ENCODE measurements around the gene CCSER2.
"Not testable (repeated sequence)": the region's sequence is repeated elsewhere in the genome, so short reads cannot be mapped to it uniquely, and the experiment has no call there.

CCSER2 gene

GRCh38 chr10:84347575-84348002 lies 19.2 kb downstream of the CCSER2 start:
- not testable (repeated sequence) for DNase-seq (ENCODE audit: low spot score)

DNA sequence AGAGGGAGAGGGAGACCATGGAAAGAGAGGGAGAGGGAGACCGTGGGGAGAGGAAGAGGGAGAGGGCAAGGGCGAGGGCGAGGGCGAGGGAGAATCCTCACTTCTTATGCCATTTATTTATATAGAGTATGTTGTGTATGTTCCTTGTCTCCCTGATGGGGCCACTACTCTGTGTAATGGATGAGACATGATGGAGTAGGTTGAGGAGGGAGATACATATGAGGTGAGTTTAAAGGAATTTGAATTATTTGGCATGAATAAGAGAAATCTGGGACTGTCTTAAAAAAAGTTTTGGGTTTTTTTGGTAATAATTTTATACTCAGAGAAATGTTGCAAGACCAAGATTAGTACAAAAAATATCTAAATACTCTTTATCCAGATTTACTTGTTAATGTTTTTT lies 20.1 kb downstream of the CCSER2 start:
- DNase-seq (ENCODE audit: low spot score), result no peak

DNA sequence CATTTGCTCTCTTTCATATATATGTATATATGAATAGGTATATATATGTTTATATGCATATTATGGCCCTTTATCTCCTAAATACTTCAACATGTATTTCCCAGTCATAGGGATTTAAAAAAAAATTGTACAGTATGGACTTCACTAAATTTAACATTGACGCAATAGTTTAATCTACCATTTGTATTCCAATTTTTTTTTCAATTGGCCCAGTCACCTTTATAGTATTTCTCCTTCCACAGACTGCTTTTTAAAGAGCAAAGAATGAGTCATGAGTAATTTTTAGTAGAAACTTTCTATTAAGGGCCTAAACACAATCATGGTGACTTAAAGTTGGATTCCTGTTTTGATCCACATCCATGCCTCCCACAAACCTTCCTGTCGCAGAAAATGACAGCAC lies 20.5 kb downstream of the CCSER2 start:
- DNase-seq (ENCODE audit: low spot score), result no peak

GRCh38 chr10:84352251-84352842 lies 24.0 kb downstream of the CCSER2 start:
- DNase-seq (ENCODE audit: low spot score), result peak; percentile 58

DNA sequence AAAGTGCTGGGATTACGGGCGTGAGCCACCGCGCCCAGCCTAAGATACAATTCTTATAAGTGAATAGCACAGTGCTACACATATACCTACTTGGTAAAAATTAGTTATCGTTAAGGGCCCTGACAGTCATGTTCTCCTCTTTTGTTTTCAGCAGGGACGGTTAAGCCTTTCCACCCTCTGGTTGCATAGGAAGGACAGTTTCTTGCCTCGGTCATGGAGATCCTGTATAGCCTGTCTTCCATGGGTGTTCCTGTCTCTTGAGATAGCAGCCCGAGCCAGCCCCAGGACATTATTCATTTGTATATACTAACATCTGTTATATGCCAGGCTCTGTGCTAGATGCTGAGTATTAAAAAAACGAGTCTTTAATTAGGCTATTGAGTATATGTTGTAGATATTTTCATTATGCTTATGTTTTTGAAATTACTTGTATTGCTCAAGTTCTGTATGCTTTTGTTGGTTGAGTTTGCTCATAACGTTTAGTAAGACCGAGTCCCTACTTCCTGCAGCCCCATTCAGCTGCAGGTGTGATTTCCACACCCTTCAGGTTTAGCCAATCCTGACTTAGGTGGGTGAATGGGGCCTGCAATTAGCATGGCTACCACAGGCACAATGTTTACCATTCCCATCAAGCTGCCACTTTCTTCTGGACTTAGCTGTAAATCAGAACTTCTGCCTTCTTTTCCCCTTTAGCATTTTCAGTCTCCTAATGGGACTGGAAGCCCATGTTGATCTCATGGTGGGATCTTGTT lies 24.8 kb downstream of the CCSER2 start:
- no peak for DNase-seq (ENCODE audit: low spot score)

DNA sequence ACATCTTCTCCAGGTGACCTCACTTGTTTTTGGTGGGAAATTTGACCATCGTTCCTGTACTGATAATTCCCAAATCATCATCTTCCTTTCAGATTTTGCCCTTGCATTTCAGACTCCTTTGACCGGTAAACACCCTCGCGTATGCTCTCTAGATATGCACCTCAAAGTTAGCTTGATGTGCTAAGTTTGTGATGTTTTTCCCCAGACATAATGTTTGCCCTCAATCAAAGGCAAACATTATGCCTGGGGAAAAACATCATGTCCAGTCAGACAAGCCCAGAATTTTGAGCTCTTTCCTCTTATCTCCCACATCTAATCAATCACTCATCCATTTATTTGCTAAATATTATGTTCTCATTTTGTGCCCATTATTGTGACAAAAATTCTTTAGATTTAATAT lies 26.2 kb downstream of the CCSER2 start:
- DNase-seq (ENCODE audit: low spot score), result no peak

GRCh38 chr10:84355106-84355505 lies 26.7 kb downstream of the CCSER2 start:
- DNase-seq (ENCODE audit: low spot score), result no peak

DNA sequence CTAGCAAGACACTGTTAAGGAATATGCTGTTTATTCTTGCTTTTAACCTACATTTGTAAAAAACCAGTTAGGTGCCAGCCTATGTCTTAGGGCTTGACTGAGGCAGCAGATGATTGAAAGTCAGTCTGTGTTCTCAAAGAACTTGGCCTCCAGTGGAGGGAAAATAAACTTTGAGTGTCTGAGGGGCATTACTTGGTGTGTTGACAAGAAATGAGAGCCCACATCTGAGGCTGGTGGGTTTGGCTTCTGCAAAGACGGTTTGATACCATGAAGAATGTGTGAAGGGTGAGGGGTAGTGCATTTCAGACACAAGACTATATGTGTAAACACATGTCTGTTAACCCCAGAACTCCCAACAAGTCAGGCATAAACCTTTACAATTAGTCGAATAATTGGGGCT lies 28.5 kb downstream of the CCSER2 start:
- DNase-seq (ENCODE audit: low spot score), result no peak

GRCh38 chr10:84358743-84359142 lies 30.4 kb downstream of the CCSER2 start:
- DNase-seq (ENCODE audit: low spot score), result no peak

DNA sequence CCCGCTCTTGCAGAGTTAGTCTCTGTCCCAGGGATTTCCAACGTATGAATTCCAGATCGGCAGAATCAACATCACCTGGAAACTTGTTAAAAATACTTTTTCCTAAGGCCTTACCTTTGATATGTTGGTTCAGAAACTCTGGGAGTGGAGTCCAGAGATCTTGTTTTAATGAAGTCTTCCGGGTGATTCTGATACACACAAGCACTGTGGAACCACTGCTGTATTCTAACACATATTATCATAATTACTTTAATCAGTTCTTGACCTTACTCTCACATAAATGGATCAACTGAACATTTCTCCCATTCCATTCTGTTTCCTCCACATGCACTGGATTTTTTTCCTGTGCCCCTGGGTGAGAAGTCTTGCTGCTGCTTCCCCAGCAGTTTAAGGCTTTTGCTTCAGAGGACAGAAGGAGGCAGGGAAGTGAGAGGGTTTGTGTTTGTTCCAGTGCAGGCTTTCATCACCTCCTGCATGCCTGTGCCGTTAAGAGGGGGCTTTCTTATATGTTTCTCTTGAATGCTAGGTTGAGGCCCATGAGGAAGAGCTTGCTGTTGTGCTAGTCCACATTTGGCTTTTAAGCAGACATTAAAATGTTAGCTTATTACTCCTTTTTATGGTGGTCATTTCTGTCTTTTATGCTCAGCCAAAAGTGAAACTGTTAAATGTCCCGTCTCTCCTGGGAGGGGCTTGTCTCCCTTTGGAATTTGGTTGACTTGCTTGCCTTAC lies 32.4 kb downstream of the CCSER2 start:
- DNase-seq (ENCODE audit: low spot score), result no peak

DNA sequence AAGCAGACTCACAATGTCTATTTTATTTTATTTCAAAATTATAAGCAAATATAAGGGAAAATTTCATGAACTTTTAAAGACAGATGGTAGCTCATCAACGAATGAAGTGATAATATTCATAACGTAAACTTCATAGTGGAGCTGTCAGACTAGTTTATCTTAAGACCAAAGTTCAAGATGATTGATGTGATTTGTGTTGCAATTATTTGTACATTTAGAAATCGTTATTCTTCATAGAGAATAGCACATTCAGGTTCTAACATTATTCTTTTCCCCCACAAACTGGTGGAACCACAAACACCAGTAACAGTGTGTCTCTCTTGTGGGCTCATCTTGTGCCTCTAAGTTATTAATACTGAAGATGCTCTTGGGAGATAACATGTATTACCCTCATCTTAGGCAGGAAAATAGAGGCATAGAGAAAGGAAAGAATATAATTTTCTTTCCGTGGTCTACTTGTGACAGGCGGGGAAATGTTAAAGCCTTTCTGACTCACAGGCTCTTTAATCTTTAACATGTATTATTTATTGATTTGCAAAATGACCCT lies 37.0 kb downstream of the CCSER2 start:
- DNase-seq (ENCODE audit: low spot score), result no peak

GRCh38 chr10:84366041-84366440 lies 37.7 kb downstream of the CCSER2 start:
- DNase-seq (ENCODE audit: low spot score), result no peak

- no peak for DNase-seq (ENCODE audit: low spot score)
These were observed 38.9 kb downstream of the CCSER2 start for GRCh38 chr10:84367256-84367655.

DNA sequence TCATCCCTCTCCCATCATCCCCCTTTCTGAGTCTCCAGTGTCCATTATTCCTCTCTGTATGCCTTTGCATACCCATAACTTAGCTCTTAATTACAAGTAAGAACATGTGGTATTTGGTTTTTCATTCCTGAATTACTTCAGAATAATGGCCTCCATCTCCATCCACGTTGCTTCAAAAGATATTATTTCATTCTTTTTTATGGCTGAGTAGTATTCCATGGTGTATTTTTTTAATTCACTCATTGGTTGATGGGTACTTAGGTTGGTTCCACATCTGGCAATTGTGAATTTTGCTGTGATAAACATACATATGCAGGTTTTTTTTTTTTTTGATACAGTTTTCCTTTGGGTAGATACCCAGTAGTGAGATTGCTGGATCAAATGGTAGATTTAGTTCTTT lies 40.4 kb downstream of the CCSER2 start:
- no peak for DNase-seq (ENCODE audit: low spot score)

- no peak for DNase-seq (ENCODE audit: low spot score)
These were observed 41.9 kb downstream of the CCSER2 start for GRCh38 chr10:84370283-84370682.

- no peak for DNase-seq (ENCODE audit: low spot score)
These were observed 43.6 kb downstream of the CCSER2 start for GRCh38 chr10:84371944-84372343.

GRCh38 chr10:84373000-84373399 lies 44.6 kb downstream of the CCSER2 start:
- DNase-seq (ENCODE audit: low spot score), result no peak

- no peak for DNase-seq (ENCODE audit: low spot score)
These were observed 46.1 kb downstream of the CCSER2 start for GRCh38 chr10:84374455-84374854.

- DNase-seq (ENCODE audit: low spot score), result no peak
These were observed 46.6 kb downstream of the CCSER2 start for GRCh38 chr10:84375011-84375410.

- DNase-seq (ENCODE audit: low spot score), result no peak
These were observed 47.5 kb downstream of the CCSER2 start for GRCh38 chr10:84375881-84376280.

DNA sequence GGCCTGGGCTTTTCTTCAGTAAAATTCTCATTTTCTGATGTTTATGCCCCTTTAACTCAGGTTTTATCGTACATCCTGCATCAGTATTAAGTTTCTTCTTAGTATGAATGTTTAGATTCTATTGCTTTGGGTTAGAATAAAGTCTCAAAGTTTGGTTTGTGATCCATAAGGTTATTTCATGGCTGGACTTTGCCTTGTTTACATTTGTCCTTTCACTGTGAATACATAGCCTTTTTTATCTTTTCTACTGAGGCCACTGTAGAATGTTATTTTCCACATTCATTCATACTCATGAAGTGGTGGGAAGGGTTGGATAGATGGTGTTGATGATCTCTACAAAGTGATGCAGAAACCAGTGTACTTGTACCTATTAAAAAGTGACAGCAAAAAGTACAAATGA lies 59.8 kb downstream of the CCSER2 start:
- no peak for DNase-seq (ENCODE audit: low spot score)

DNA sequence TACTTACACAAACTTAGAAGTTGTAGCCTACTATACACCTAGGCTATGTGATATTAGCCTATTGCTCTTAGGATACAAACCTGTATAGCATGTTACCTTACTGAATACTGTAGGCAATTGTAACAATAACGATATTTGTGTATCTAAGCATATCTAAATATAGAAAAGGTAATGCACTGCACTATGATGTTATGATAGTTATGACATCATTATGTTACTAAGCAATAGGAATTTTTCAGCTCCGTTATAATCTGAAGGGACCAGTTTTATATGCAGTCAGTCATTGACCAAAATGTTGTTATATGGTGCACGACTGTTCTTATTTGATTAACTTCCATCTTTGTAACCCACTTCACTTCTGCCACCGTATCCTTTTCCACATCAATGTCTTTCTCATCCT lies 62.0 kb downstream of the CCSER2 start:
- DNase-seq (ENCODE audit: low spot score), result no peak

- no peak for DNase-seq (ENCODE audit: low spot score)
These were observed 62.9 kb downstream of the CCSER2 start for GRCh38 chr10:84391326-84391725.

All from ecto neural progenitor cell (in vitro differentiated cells).